H9 (cell line): ENCODE results near the gene ITSN1. TPM values are rescaled to one million over a fixed set of nuclear protein-coding genes. Genes with fewer than 3 reads are reported as not detected.

Experiments
- DNase-seq: peaks from one replicate; pipeline ENCODE4 v3.0.0-alpha.2; 2017
- H2AFZ ChIP-seq: one replicate; pipeline ENCODE4 v1.6.1; 2013; ENCODE audit warnings: mild to moderate bottlenecking, low read length, control low read depth, moderate library complexity
- H2AK5ac ChIP-seq: 2 replicates; pipeline ENCODE4 v1.6.1; 2013; ENCODE audit warnings: low read length, control low read depth, mixed read lengths; ENCODE audit not compliant: insufficient read length
- H2BK120ac ChIP-seq: one replicate; pipeline ENCODE4 v1.6.1; 2013; ENCODE audit warnings: low read depth, mild to moderate bottlenecking, low read length, control low read depth, inconsistent platforms; ENCODE audit not compliant: poor library complexity, severe bottlenecking
- H2BK12ac ChIP-seq: 2 replicates; pipeline ENCODE4 v1.6.1; 2013; ENCODE audit warnings: low read length, control low read depth, mixed read lengths, low read depth; ENCODE audit not compliant: insufficient read length
- H2BK15ac ChIP-seq: 2 replicates; pipeline ENCODE4 v1.6.1; 2013; ENCODE audit warnings: low read depth, low read length, control low read depth
- H2BK20ac ChIP-seq: one replicate; pipeline ENCODE4 v1.6.1; 2013; ENCODE audit warnings: low read depth, mild to moderate bottlenecking, low read length, control low read depth, inconsistent platforms; ENCODE audit not compliant: poor library complexity, severe bottlenecking
- H2BK5ac ChIP-seq: 2 replicates; pipeline ENCODE4 v1.6.1; 2013; ENCODE audit warnings: low read length, control low read depth, mixed read lengths; ENCODE audit not compliant: insufficient read length
- H3K14ac ChIP-seq: 2 replicates; pipeline ENCODE4 v1.6.1; 2013; ENCODE audit warnings: low read length, control low read depth; ENCODE audit not compliant: insufficient read depth
- H3K18ac ChIP-seq: 2 replicates; pipeline ENCODE4 v1.6.1; 2013; ENCODE audit warnings: low read depth, mild to moderate bottlenecking, mixed read lengths, low read length, control low read depth; ENCODE audit not compliant: insufficient read length
- H3K23ac ChIP-seq: 2 replicates; pipeline ENCODE4 v1.6.1; 2013; ENCODE audit warnings: low read length, control low read depth, mixed read lengths, low read depth; ENCODE audit not compliant: insufficient read length
- H3K23me2 ChIP-seq: 2 replicates; pipeline ENCODE4 v1.6.1; 2013; ENCODE audit warnings: low read depth, mild to moderate bottlenecking, mixed read lengths, low read length, control low read depth; ENCODE audit not compliant: insufficient read length, poor library complexity, severe bottlenecking
- H3K27ac ChIP-seq: 2 replicates; pipeline ENCODE4 v1.5.1; 2013; ENCODE audit warnings: low read length, control low read depth, mixed read lengths, low read depth; ENCODE audit not compliant: insufficient read length
- H3K27me3 ChIP-seq: 2 replicates; pipeline ENCODE4 v1.6.1; 2013; ENCODE audit warnings: low read length, control low read depth, inconsistent platforms; ENCODE audit not compliant: insufficient read depth
- H3K4ac ChIP-seq: 2 replicates; pipeline ENCODE4 v1.6.1; 2013; ENCODE audit warnings: low read depth, mild to moderate bottlenecking, control low read depth, inconsistent platforms, low read length, moderate library complexity
- H3K4me1 ChIP-seq: 2 replicates; pipeline ENCODE4 v1.6.1; 2013; ENCODE audit warnings: low read length, control low read depth, inconsistent platforms; ENCODE audit not compliant: insufficient read depth
- H3K4me2 ChIP-seq: 2 replicates; pipeline ENCODE4 v1.6.1; 2013; ENCODE audit warnings: low read length, control low read depth, mixed read lengths; ENCODE audit not compliant: insufficient read length, insufficient read depth
- H3K56ac ChIP-seq: 2 replicates; pipeline ENCODE4 v1.6.1; 2013; ENCODE audit warnings: low read depth, mild to moderate bottlenecking, mixed read lengths, low read length, control low read depth; ENCODE audit not compliant: insufficient read length
- H3K79me1 ChIP-seq: 2 replicates; pipeline ENCODE4 v1.6.1; 2013; ENCODE audit warnings: low read depth, mild to moderate bottlenecking, moderate library complexity, low read length, control low read depth, inconsistent platforms; ENCODE audit not compliant: insufficient read depth, poor library complexity, severe bottlenecking
- H3K79me2 ChIP-seq: 2 replicates; pipeline ENCODE4 v1.6.1; 2013; ENCODE audit warnings: low read length, control low read depth, inconsistent platforms; ENCODE audit not compliant: insufficient read depth
- H3K9ac ChIP-seq: 2 replicates; pipeline ENCODE4 v1.6.1; 2013; ENCODE audit warnings: low read length, control low read depth, mixed read lengths; ENCODE audit not compliant: insufficient read length; ENCODE audit errors: extremely low read depth
- H3K9me3 ChIP-seq: one replicate; pipeline ENCODE4 v1.6.1; 2013; ENCODE audit warnings: low read depth, low read length, inconsistent platforms; ENCODE audit not compliant: control insufficient read depth
- H3T11ph ChIP-seq: one replicate; pipeline ENCODE4 v1.6.1; 2013; ENCODE audit warnings: mild to moderate bottlenecking, low read length, control low read depth, inconsistent platforms
- H4K20me1 ChIP-seq: one replicate; pipeline ENCODE4 v1.6.1; 2013; ENCODE audit not compliant: control insufficient read depth, insufficient read length, insufficient read depth
- H4K5ac ChIP-seq: 2 replicates; pipeline ENCODE4 v1.6.1; 2013; ENCODE audit warnings: low read depth, mild to moderate bottlenecking, mixed read lengths, low read length, control low read depth; ENCODE audit not compliant: insufficient read length
- H4K8ac ChIP-seq: replicated peaks from 2 replicates; pipeline ENCODE4 v1.6.1; 2013; ENCODE audit warnings: low read length, control low read depth, mixed read lengths, low read depth; ENCODE audit not compliant: insufficient read length
- H4K91ac ChIP-seq: 2 replicates; pipeline ENCODE4 v1.6.1; 2013; ENCODE audit warnings: low read depth, mild to moderate bottlenecking, moderate library complexity, mixed read lengths, low read length, control low read depth; ENCODE audit not compliant: insufficient read length
- H3K27ac Mint-ChIP-seq, 3 experiments: 2 replicates in 2 of 3; 3 replicates in 1 of 3; pipeline ENCODE4 v1.8.0; 2020 to 2021; ENCODE audit warnings: mixed read lengths in 3 of 3, mild to moderate bottlenecking in 1 of 3, moderate library complexity in 1 of 3
- H3K27me3 Mint-ChIP-seq: 2 replicates; pipeline ENCODE4 v1.8.0; 2021; ENCODE audit warnings: low read depth, mild to moderate bottlenecking, moderate library complexity, mixed read lengths
- H3K36me3 Mint-ChIP-seq, 3 experiments: 2 replicates in 2 of 3; 3 replicates in 1 of 3; pipeline ENCODE4 v1.8.0; 2020 to 2021; ENCODE audit warnings: low read depth in 3 of 3, mixed read lengths in 3 of 3; ENCODE audit not compliant: insufficient read depth in 1 of 3
- H3K4me1 Mint-ChIP-seq, 2 experiments: 2 replicates each; pipeline ENCODE4 v1.8.0; 2020; ENCODE audit warnings: mixed read lengths in 2 of 2
- H3K4me3 Mint-ChIP-seq, 2 experiments: 2 replicates in 1 of 2; 3 replicates in 1 of 2; pipeline ENCODE4 v1.8.0; 2020 to 2021; ENCODE audit warnings: mild to moderate bottlenecking in 2 of 2, mixed read lengths in 2 of 2, moderate library complexity in 1 of 2
- H3K9me3 Mint-ChIP-seq, 2 experiments: 2 replicates in 1 of 2; 3 replicates in 1 of 2; pipeline ENCODE4 v1.8.0; 2020; ENCODE audit warnings: mild to moderate bottlenecking in 2 of 2, mixed read lengths in 2 of 2, moderate library complexity in 1 of 2
- WGBS: extraction: QIAGEN DNeasy Blood & Tissue Kit; methylation state at CpG from one replicate; pipeline ENCODE4 v1.1.7; 2013; ENCODE audit warnings: missing lambda C conversion rate, low lambda C conversion rate, mixed read lengths; ENCODE audit not compliant: insufficient read length; ENCODE audit errors: extremely low coverage; 5-methylcytosine and 5-hydroxymethylcytosine counted together
- total RNA-seq: library from RNA; stranded (reverse); gene quantifications from 2 replicates; pipeline ENCODE4 v1.2.1, GENCODE V29; 2021
- TF ChIP-seq, protein P1 (sequence below): fragments of 200-600 bp; sonication (generic); conservative IDR thresholded peaks from 3 replicates; pipeline ENCODE4 v1.8.0; 2021; ENCODE audit warnings: antibody characterized with exemption, mild to moderate bottlenecking

The ITSN1 gene
- total RNA-seq, 1 experiment from 2014 or later: 94.2 TPM

DNA sequence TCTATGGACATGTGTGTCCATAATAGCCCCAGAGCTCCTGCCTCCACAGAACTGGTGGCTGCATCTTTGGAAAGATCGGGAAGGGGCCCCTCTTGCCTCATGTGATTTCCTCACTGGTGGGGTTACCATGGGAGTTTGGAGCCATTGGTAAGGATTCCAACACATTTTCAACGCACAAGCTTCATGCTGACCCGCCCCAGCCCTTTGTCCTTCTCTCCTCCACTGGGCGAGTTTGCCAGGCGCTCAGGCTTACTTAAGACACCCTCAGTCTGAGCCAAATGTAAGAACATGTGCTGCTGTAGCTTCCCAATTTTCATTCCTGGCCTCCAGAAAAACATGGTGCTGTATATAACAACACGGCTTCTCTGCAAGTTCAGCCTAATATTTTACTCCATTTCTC lies 200.9 kb downstream of the ITSN1 start:
- H3K4me1 ChIP-seq: no peaks in the 10 kb centered on the region
- no peak overlapping the region for H3K27ac ChIP-seq
- H3K27me3 ChIP-seq: no peaks in the 10 kb centered on the region
- H4K5ac ChIP-seq: no peak overlapping the region
- H3K36me3 Mint-ChIP-seq: peaks cover 10 to 21% (median 21%) of the 10 kb centered on the region in 3 experiments; a peak in 6 of 7 replicates
- no peak overlapping the region for H2BK15ac ChIP-seq
- no peak overlapping the region for H3K18ac ChIP-seq
- H3T11ph ChIP-seq: no peak overlapping the region
- no peaks in the 10 kb centered on the region for H3K27me3 Mint-ChIP-seq
- DNase-seq: no peak
- peaks cover 23 to 32% of the 10 kb centered on the region in 2 experiments for H3K4me1 Mint-ChIP-seq
- no peak overlapping the region for H3K4me3 Mint-ChIP-seq
- no peak overlapping the region for H3K4me2 ChIP-seq
- H2AFZ ChIP-seq: no peak overlapping the region
- H2BK120ac ChIP-seq: no peak overlapping the region
- H2BK20ac ChIP-seq: no peak overlapping the region
- H3K56ac ChIP-seq: no peak overlapping the region
- H3K23me2 ChIP-seq: no peaks in the 10 kb centered on the region
- H2BK5ac ChIP-seq: no peak overlapping the region
- H2BK12ac ChIP-seq: no peak overlapping the region
- no peaks in the 10 kb centered on the region for H3K9me3 ChIP-seq
- H3K27ac Mint-ChIP-seq: no peak overlapping the region
- no CpG with 5 or more reads among the region's 6 CpGs for WGBS
- H3K79me2 ChIP-seq: no peaks in the 10 kb centered on the region
- H3K14ac ChIP-seq: no peak overlapping the region
- no peak overlapping the region for H2AK5ac ChIP-seq
- TF ChIP-seq, protein P1, sequence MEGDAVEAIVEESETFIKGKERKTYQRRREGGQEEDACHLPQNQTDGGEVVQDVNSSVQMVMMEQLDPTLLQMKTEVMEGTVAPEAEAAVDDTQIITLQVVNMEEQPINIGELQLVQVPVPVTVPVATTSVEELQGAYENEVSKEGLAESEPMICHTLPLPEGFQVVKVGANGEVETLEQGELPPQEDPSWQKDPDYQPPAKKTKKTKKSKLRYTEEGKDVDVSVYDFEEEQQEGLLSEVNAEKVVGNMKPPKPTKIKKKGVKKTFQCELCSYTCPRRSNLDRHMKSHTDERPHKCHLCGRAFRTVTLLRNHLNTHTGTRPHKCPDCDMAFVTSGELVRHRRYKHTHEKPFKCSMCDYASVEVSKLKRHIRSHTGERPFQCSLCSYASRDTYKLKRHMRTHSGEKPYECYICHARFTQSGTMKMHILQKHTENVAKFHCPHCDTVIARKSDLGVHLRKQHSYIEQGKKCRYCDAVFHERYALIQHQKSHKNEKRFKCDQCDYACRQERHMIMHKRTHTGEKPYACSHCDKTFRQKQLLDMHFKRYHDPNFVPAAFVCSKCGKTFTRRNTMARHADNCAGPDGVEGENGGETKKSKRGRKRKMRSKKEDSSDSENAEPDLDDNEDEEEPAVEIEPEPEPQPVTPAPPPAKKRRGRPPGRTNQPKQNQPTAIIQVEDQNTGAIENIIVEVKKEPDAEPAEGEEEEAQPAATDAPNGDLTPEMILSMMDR: no peak
- H3K4ac ChIP-seq: no peak overlapping the region
- no peak overlapping the region for H4K8ac ChIP-seq
- no peak overlapping the region for H4K91ac ChIP-seq
- H3K79me1 ChIP-seq: no peaks in the 10 kb centered on the region
- no peaks in the 10 kb centered on the region; a peak in 3 of 5 replicates for H3K9me3 Mint-ChIP-seq
- H3K9ac ChIP-seq: no peak overlapping the region
- H3K23ac ChIP-seq: no peak overlapping the region
- no peaks in the 10 kb centered on the region for H4K20me1 ChIP-seq
